ENCODE results near the gene BUB1B. TPM values are rescaled to one million over a fixed set of nuclear protein-coding genes. Genes with fewer than 3 reads are reported as not detected.
"Not testable (repeated sequence)": the region's sequence is repeated elsewhere in the genome, so short reads cannot be mapped to it uniquely, and the experiment has no call there.

Gene BUB1B
- polyA plus RNA-seq, 4 donors: 1.1 to 15.6 (median 5.5) TPM

- not testable (repeated sequence) for H3K4me3 ChIP-seq (ENCODE audit: low read depth in 1 of 3, low read length in 3 of 3); H3K4me1 ChIP-seq (ENCODE audit: control insufficient read depth in 3 of 3, insufficient read depth in 2 of 3, low read depth in 1 of 3, low read length in 2 of 3); FAIRE-seq; H3K27ac ChIP-seq (ENCODE audit: low read depth in 1 of 3, low read length in 2 of 3); H3K9me3 ChIP-seq (ENCODE audit: control insufficient read depth in 2 of 2, insufficient read depth in 1 of 2, low read depth in 1 of 2, low read length in 1 of 2); H3K36me3 ChIP-seq (ENCODE audit: control insufficient read depth in 3 of 3, insufficient read depth in 2 of 3, low read depth in 1 of 3, low read length in 3 of 3); H3K27me3 ChIP-seq (ENCODE audit: control insufficient read depth in 3 of 3, insufficient read depth in 3 of 3, low read length in 3 of 3); DNase-seq
- WGBS, 3 donors: 88 to 100% (median 100%) methylated on average over 1 of the region's 1 CpG
These were observed 37.9 kb upstream of the BUB1B start for GRCh38 chr15:40122989-40123388.

GRCh38 chr15:40123863-40124262 is 37.0 kb upstream of the BUB1B start:
- not testable (repeated sequence) for H3K9me3 ChIP-seq (ENCODE audit: control insufficient read depth in 2 of 2, insufficient read depth in 1 of 2, low read depth in 1 of 2, low read length in 1 of 2); DNase-seq; FAIRE-seq; H3K4me1 ChIP-seq (ENCODE audit: control insufficient read depth in 3 of 3, insufficient read depth in 2 of 3, low read depth in 1 of 3, low read length in 2 of 3); H3K36me3 ChIP-seq (ENCODE audit: control insufficient read depth in 3 of 3, insufficient read depth in 2 of 3, low read depth in 1 of 3, low read length in 3 of 3); H3K27me3 ChIP-seq (ENCODE audit: control insufficient read depth in 3 of 3, insufficient read depth in 3 of 3, low read length in 3 of 3); H3K27ac ChIP-seq (ENCODE audit: low read depth in 1 of 3, low read length in 2 of 3); H3K4me3 ChIP-seq (ENCODE audit: low read depth in 1 of 3, low read length in 3 of 3)
- WGBS, 3 donors: 94 to 95% (median 94%) methylated on average over 5 of the region's 5 CpGs

- H3K4me1 ChIP-seq (ENCODE audit: control insufficient read depth in 3 of 3, insufficient read depth in 2 of 3, low read depth in 1 of 3, low read length in 2 of 3); DNase-seq; H3K27me3 ChIP-seq (ENCODE audit: control insufficient read depth in 3 of 3, insufficient read depth in 3 of 3, low read length in 3 of 3); H3K36me3 ChIP-seq (ENCODE audit: control insufficient read depth in 3 of 3, insufficient read depth in 2 of 3, low read depth in 1 of 3, low read length in 3 of 3); H3K4me3 ChIP-seq (ENCODE audit: low read depth in 1 of 3, low read length in 3 of 3); H3K27ac ChIP-seq (ENCODE audit: low read depth in 1 of 3, low read length in 2 of 3); FAIRE-seq; H3K9me3 ChIP-seq (ENCODE audit: control insufficient read depth in 2 of 2, insufficient read depth in 1 of 2, low read depth in 1 of 2, low read length in 1 of 2): not testable (repeated sequence)
- 73 to 88% (median 74%) methylated on average over 3 of the region's 3 CpGs for WGBS, 3 donors
These were observed 36.5 kb upstream of the BUB1B start for GRCh38 chr15:40124333-40124732.

- FAIRE-seq; H3K4me1 ChIP-seq (ENCODE audit: control insufficient read depth in 3 of 3, insufficient read depth in 2 of 3, low read depth in 1 of 3, low read length in 2 of 3); H3K36me3 ChIP-seq (ENCODE audit: control insufficient read depth in 3 of 3, insufficient read depth in 2 of 3, low read depth in 1 of 3, low read length in 3 of 3); H3K4me3 ChIP-seq (ENCODE audit: low read depth in 1 of 3, low read length in 3 of 3); H3K9me3 ChIP-seq (ENCODE audit: control insufficient read depth in 2 of 2, insufficient read depth in 1 of 2, low read depth in 1 of 2, low read length in 1 of 2); H3K27me3 ChIP-seq (ENCODE audit: control insufficient read depth in 3 of 3, insufficient read depth in 3 of 3, low read length in 3 of 3); DNase-seq; H3K27ac ChIP-seq (ENCODE audit: low read depth in 1 of 3, low read length in 2 of 3): not testable (repeated sequence)
- 37 to 64% (median 58%) methylated on average over 4 to 5 of the region's 5 CpGs for WGBS, 3 donors
These were observed 36.0 kb upstream of the BUB1B start for GRCh38 chr15:40124807-40125285.

DNA sequence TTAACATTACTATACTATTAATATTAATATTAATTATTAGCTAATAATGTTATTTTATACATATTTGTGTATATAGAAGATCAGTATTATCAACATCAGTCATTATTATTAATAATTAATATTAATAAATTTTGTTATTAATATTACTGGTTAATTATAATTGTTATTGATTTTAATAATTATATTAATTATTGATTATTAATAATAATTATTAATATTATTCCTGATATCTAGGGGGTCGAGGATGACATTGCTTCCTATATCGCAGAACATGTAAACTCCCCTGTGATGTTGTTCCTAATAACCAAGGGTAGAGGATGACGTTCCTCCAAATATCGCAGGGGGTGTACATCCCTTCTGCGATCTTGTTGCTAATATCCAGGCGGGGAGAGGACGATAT is 34.9 kb upstream of the BUB1B start:
- FAIRE-seq (peak; percentile 86), DNase-seq (no peak)
- Histone ChIP-seq H3K4me1 (ENCODE audit: control insufficient read depth in 3 of 3, insufficient read depth in 2 of 3, low read depth in 1 of 3, low read length in 2 of 3) (no peaks in the 10 kb centered on the region), H3K27me3 (ENCODE audit: control insufficient read depth in 3 of 3, insufficient read depth in 3 of 3, low read length in 3 of 3) (no peaks in the 10 kb centered on the region), H3K4me3 (ENCODE audit: low read depth in 1 of 3, low read length in 3 of 3) (no peak overlapping the region), H3K9me3 (ENCODE audit: control insufficient read depth in 2 of 2, insufficient read depth in 1 of 2, low read depth in 1 of 2, low read length in 1 of 2) (no peaks in the 10 kb centered on the region), H3K36me3 (ENCODE audit: control insufficient read depth in 3 of 3, insufficient read depth in 2 of 3, low read depth in 1 of 3, low read length in 3 of 3) (no peaks in the 10 kb centered on the region), H3K27ac (ENCODE audit: low read depth in 1 of 3, low read length in 2 of 3) (no peak overlapping the region)
- 88 to 93% (median 92%) methylated on average over 7 of the region's 7 CpGs for WGBS, 3 donors

DNA sequence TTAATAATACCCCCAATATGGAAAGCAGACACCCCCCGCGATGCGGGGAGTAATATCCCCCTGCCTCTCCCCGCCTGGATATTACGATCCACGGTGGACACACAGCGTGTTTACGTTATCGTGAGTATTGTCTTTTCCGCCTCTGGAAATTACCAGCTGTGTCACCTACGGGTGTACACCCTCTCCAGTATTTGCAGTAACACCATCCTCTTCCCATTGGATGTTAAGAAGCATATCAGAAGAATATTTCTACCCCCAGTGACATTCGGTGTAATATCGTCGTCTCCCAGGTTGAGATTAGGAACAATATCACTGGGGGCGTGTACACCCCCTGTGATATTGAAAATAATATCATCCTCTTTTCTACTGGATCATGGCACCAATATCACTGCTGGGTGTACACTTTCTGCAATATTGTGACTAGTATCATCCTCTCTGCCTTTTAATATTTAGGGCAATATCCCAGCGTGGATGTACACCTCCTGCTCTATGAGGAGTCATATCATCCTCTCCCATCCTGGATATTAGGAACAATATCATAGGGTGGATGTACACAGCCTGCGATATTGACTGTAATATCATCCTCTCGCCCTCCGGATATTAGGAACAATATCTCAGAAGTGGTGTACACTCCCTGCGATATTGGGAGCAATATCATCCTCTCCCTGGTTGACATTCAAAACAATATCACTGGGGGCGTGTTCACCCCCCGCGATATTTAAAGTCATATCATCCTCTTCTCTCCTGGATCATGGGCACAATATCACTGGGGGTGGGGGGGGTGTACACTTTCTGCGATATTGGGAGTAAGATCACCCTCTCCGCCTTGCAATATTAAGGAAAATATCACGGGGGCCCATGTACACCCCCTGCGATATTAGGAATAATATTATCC is 31.9 kb upstream of the BUB1B start:
- FAIRE-seq (no peak), DNase-seq (no peak)
- Histone ChIP-seq H3K36me3 (ENCODE audit: control insufficient read depth in 3 of 3, insufficient read depth in 2 of 3, low read depth in 1 of 3, low read length in 3 of 3) (no peaks in the 10 kb centered on the region), H3K4me1 (ENCODE audit: control insufficient read depth in 3 of 3, insufficient read depth in 2 of 3, low read depth in 1 of 3, low read length in 2 of 3) (no peaks in the 10 kb centered on the region), H3K27ac (ENCODE audit: low read depth in 1 of 3, low read length in 2 of 3) (no peak overlapping the region), H3K9me3 (ENCODE audit: control insufficient read depth in 2 of 2, insufficient read depth in 1 of 2, low read depth in 1 of 2, low read length in 1 of 2) (no peaks in the 10 kb centered on the region), H3K27me3 (ENCODE audit: control insufficient read depth in 3 of 3, insufficient read depth in 3 of 3, low read length in 3 of 3) (no peaks in the 10 kb centered on the region), H3K4me3 (ENCODE audit: low read depth in 1 of 3, low read length in 3 of 3) (no peak overlapping the region)
- 77 to 79% (median 79%) methylated on average over 27 of the region's 27 CpGs for WGBS, 3 donors

DNA sequence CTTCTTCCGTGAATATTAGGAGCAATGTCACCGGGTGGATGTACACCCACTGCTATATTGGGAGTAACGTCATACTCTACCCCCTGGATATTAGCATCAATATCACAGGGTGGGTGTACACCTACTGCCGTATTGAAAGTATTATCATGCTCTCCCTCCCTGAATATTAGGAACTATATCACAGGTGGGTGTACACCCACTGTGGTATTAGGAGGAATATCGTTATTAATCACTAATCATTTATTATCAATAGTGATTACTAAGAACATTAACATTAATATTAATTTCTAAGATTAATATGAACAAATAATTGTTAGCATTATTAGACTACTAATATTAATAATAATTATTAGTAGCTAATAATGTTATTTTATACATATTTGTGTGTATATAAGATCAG is 30.8 kb upstream of the BUB1B start:
- Histone ChIP-seq H3K36me3 (ENCODE audit: control insufficient read depth in 3 of 3, insufficient read depth in 2 of 3, low read depth in 1 of 3, low read length in 3 of 3) (no peaks in the 10 kb centered on the region), H3K4me1 (ENCODE audit: control insufficient read depth in 3 of 3, insufficient read depth in 2 of 3, low read depth in 1 of 3, low read length in 2 of 3) (no peaks in the 10 kb centered on the region), H3K27me3 (ENCODE audit: control insufficient read depth in 3 of 3, insufficient read depth in 3 of 3, low read length in 3 of 3) (no peaks in the 10 kb centered on the region), H3K27ac (ENCODE audit: low read depth in 1 of 3, low read length in 2 of 3) (no peak overlapping the region), H3K9me3 (ENCODE audit: control insufficient read depth in 2 of 2, insufficient read depth in 1 of 2, low read depth in 1 of 2, low read length in 1 of 2) (no peaks in the 10 kb centered on the region), H3K4me3 (ENCODE audit: low read depth in 1 of 3, low read length in 3 of 3) (no peak overlapping the region)
- 66 to 82% (median 71%) methylated on average over 5 of the region's 5 CpGs for WGBS, 3 donors
- FAIRE-seq (no peak), DNase-seq (no peak)

DNA sequence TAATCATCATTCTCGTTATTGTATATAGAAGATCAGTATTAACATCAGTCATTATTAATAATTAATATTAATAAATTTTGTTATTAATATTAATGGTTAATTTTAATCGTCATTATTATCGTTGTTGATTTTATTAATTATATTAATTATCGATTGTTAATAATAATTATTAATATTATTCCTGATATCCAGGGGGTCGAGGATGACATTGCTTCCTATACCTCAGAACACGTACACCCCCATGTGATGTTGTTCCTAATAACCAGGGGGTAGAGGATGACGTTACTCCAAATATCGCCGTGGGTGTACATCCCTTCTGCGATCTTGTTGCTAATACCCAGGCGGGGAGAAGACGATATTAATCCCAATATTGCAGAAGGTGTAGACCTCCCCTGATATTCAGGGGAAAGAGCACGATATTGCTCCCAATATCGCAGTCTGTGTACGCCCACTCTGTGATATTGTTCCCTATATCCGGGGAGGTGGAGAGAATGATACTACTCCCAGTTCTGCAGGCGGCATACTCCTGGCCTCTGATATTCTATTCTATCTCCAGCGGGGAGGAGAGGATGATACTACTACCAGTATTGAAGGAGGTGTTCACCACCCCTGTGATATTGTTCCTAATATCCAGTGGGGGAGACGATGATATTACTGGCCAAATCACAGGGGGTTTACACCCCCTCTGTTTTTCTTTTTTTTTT is 29.9 kb upstream of the BUB1B start:
- DNase-seq: no peak
- no peak for FAIRE-seq

More for the DNA sequence above, 29.9 kb upstream of the BUB1B start:
- no peaks in the 10 kb centered on the region for H3K9me3 ChIP-seq (ENCODE audit: control insufficient read depth in 2 of 2, insufficient read depth in 1 of 2, low read depth in 1 of 2, low read length in 1 of 2)
- H3K36me3 ChIP-seq (ENCODE audit: control insufficient read depth in 3 of 3, insufficient read depth in 2 of 3, low read depth in 1 of 3, low read length in 3 of 3): no peaks in the 10 kb centered on the region
- 82 to 88% (median 83%) methylated on average over 19 of the region's 19 CpGs for WGBS, 3 donors
- H3K27ac ChIP-seq (ENCODE audit: low read depth in 1 of 3, low read length in 2 of 3): no peak overlapping the region
- no peaks in the 10 kb centered on the region for H3K4me1 ChIP-seq (ENCODE audit: control insufficient read depth in 3 of 3, insufficient read depth in 2 of 3, low read depth in 1 of 3, low read length in 2 of 3)
- no peak overlapping the region for H3K4me3 ChIP-seq (ENCODE audit: low read depth in 1 of 3, low read length in 3 of 3)
- H3K27me3 ChIP-seq (ENCODE audit: control insufficient read depth in 3 of 3, insufficient read depth in 3 of 3, low read length in 3 of 3): no peaks in the 10 kb centered on the region

Measured in small intestine (tissue), 7 donors.